RPMI8226 (cell line): ENCODE data around the gene GSC.
"Not testable (repeated sequence)": the region's sequence is repeated elsewhere in the genome, so short reads cannot be mapped to it uniquely, and the experiment has no call there.

ENCODE experiments used
- DNase-seq: peaks from one replicate; pipeline ENCODE4 v3.0.0-alpha.2; 2015

Gene GSC

DNA sequence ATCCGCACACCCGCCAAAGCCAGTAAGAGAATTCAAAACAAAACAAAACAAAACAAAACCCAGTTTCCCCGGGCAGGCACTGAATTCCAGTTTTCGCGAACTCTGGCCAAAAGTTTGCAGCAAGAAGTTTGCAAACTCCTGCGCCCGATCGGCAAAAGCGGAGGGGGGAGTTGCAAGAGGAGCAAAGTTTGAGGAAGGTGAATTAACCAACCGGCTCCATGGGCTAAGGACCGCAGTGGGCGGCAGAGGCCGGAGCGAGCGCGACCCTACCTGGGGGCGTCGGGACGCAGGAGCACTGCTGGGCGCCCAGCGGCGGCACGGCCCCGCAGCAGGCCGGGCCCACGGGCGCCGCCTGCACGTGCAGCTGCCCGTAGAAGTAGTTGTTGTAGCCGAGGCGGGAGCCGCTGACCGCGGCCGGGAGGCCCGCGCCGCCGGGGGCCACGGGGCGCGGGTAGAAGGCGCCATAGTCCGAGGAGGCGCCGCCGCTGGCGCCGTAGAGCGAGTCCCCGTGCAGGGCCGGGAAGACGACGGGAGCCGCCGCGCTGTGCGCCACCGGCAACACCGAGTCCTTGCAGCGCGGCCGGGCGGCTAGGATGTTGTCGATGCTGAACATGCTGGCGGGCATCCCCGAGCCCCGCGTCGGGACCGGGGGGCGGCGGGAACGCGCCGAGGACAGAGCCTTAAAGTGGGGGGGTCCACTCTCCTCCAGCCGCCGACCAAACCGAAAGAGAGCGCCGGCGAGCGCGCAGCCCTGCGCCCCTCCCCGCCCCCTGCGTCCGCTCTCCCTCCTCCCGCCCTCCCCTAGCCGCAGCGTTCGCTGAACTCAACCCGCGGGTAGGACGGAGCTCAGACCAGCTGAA is at the start of gene GSC:
TSS of gene GSC (minus strand) at position 723 of the 860 bp plus-strand sequence. CDS start at position 625, 98 bp downstream.
- DNase-seq: peak; percentile 21

GRCh38 chr14:94819531-94819930 is 49.6 kb upstream of the GSC start:
- DNase-seq: no peak

DNA sequence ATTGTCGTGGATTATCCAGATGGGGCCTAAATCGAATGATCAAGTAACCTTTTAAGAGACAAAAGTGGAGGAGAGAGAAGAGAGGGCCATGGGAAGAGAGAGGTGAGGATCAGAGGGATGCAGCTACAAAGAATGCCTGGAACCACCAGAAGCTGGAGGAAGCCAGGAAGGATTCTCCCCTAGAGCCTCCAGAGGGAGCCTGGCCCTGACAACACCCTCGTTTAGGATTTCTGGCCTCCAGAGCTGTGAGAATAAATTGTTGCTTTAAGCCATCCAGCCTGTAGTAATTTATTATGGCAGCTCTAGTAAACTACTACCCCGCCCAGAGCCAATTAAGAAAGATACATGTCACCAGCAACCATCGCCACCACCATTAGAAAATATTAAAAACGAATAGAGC is 46.2 kb upstream of the GSC start:
- no peak for DNase-seq

GRCh38 chr14:94805680-94806288 is 35.9 kb upstream of the GSC start:
- no peak for DNase-seq

DNA sequence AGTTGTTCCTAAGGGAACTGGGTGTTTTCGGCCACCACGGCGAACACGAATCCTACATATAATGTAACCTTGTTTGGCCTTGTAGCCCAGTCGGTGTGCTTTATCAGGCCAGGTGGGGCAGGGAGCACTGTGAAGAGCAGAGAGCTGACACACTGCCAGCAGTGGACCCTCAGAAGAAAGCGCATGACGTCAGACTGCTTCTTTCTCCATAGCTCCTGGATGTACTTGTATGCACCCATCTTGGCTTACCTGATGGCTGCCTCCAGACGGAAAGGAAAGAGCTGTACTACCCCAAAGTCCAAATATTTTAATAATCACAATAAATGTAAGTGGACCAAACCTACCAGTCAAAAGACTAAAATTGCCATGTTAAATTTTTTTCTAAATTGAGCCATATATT is 31.3 kb upstream of the GSC start:
- no peak for DNase-seq

DNA sequence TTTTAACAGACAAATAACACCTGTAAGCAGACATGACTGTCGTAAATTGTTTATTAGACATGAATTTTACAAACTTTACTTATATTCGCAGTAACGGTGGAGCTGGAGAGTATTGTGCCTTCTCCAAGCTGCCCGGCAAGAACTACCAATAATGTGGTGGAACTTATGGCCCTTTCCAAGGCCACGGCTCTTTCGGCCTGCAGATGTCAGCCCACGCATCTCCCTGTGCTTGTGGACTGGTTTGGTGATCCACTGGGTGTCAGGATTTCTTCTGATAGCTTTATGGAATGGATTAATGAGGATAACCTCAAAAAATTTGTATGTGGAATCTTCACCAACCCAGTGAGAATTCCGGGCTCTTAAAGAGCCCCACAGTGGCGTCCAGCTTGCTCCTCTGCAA is 30.9 kb upstream of the GSC start:
- not testable (repeated sequence) for DNase-seq

DNA sequence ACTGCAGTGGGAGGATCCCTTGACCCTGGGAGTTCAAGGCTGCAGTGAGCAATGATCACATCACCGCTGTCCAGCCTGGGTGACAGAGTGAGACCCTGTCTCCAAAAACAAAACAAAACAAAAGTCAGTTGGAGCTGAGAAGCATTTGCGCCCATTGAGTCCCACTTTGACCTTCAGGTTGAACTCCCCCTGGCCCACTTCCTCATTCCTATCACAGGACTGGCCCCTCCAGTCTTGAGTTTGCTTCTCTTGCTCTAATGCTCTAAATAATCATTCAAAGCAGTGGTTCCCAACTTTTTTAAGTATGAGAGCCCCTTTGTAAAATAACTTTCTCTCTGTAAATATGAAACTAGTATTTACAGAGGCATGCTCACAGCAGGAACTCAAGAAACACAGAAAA is 28.0 kb upstream of the GSC start:
- DNase-seq: no peak

GRCh38 chr14:94796278-94796677 is 26.4 kb upstream of the GSC start:
- DNase-seq: no peak

- DNase-seq: no peak
These were observed 25.5 kb upstream of the GSC start for GRCh38 chr14:94795372-94795771.

- DNase-seq: no peak
These were observed 24.0 kb upstream of the GSC start for GRCh38 chr14:94793901-94794300.

DNA sequence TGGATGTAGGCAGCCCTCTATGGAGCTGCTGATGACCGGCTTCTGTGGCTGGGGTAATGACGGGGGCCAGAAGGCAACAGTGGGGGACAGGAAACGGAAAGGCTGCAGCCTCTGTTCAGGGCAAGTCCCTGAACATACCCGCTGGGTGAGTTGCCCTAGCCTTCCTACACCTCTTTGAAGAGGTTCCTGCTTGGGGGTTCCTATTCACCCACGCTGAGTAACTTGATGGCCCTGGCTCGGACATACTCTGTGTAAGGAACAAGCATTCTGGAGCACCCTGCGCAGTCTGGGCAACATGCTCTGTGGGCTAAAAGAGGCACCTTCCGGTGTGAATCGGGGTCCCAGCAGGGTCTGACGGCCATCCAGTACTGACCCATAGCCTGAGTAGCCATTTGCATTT is 17.7 kb upstream of the GSC start:
- no peak for DNase-seq

DNA sequence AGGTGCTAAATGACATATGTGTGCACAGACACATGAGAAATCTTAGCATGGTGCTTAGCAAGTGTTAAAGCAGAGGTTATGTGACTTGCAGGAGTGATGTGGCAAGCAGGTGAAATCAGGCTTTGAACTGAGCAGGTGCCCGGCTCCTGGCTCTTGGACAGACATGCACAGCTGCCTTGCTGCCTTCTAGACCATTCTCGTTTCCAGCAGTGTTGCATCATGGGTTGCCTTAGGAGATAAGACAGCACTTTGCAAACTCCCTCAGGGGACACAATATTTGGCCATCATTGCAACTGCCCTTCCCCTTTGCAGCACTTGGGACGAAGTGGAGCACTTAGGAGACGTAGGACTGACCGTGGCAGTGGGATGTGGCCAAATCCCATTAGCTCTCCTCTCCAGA is 17.2 kb upstream of the GSC start:
- DNase-seq: no peak

- DNase-seq: no peak
These were observed 10.9 kb upstream of the GSC start for GRCh38 chr14:94780536-94781399.

- no peak for DNase-seq
These were observed 9.8 kb upstream of the GSC start for GRCh38 chr14:94779713-94780112.

DNA sequence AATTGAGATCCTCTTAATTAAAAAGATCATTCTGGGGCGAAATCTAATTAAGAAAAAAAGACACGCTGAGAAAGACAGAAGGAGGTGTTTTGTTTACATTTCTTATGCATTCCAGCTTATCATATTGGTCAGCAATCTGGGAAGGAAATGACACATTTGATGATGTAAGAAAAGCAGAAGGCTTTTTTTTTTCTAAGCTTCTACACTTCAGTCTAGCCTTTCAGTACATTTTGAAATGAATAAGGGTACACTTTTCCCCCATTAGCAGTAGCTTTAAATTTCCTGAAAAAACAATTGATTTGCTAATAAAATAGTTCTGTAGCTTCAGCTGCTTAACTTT is 5.9 kb upstream of the GSC start:
- no peak for DNase-seq

- no peak for DNase-seq
These were observed 5.4 kb upstream of the GSC start for GRCh38 chr14:94775091-94775870.

GRCh38 chr14:94774344-94775090 is 4.6 kb upstream of the GSC start:
- no peak for DNase-seq

GRCh38 chr14:94773655-94774343 is 3.9 kb upstream of the GSC start:
- no peak for DNase-seq

DNA sequence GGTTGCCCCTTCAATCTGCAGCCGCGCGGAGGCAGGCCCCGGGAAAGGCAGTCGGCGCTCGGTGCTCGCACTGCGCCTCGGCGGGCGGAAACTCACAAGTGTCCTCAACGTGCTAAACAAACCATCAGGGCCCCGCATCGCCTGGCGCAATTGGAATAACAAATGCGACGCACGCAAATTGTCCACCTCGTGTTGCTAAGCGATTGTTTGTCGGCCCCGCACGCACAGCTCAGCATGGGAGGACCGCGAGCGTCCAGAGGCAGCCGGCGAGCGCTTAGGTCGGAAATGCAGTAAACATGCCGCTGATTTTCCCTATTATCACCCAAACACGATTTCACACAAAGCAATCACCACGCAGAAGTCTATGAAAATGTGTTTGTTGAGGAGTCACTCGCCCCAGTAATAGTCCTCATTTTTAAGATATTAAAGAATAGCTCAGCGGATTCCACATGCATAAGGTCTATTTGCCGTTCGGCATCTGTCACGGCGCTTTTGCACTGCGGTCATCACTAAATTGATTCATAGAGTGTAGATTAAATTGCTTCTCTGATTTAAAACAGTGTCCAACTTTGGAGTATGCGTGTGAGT is 3.2 kb upstream of the GSC start:
- DNase-seq: no peak

GRCh38 chr14:94772548-94772947 is 2.6 kb upstream of the GSC start:
- no peak for DNase-seq

DNA sequence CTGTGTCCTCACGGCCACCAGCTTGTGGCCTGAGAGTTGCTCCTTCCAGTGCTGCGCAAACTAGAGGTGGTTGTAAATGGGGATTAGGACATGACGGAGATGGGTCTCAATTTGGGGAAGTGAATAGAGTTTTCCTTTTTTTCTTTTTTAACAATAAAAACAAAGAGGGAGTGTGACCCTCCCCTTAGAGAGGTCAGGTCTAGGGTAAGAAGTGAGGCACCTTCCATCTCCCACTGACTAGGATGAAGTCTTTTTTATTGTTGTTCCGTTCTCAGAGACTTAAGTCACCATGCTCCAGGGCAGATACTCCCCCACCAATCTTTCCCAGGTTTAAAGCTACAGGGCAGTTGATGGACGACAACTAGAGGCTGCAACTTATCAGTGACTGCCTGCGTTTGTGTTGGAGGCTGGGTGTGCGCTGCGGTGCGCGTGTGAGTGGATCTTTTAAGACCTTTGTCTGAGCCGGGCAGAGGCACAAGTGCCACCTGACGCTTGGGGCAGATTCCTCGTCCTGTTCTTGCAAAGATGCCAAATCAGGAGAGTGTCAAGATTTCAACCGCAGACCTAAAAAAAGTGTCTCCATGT is 2.1 kb upstream of the GSC start:
- DNase-seq: no peak
